Right lung (tissue), 5 donors: ENCODE measurements around the gene RUNDC1. TPM values are rescaled to one million over a fixed set of nuclear protein-coding genes. Genes with fewer than 3 reads are reported as not detected.
"Not testable (repeated sequence)": the region's sequence is repeated elsewhere in the genome, so short reads cannot be mapped to it uniquely, and the experiment has no call there.

ENCODE experiments used
- DNase-seq, 2 donors: peaks; one replicate each; pipeline ENCODE4 v3.0.0-alpha.2; 2013
- polyA plus RNA-seq, 5 donors: library from polyadenylated mRNA; unstranded; fragments of 120-200 nt; gene quantifications; one replicate each; pipeline versions ENCODE4 v1.2.1 to v1.2.3, GENCODE V29; 2013; ENCODE audit warnings: inconsistent platforms in 1 of 5, low replicate concordance in 1 of 5; ENCODE audit not compliant: insufficient read length in 5 of 5, insufficient read depth in 1 of 5

RUNDC1 gene
- polyA plus RNA-seq, 5 donors, result 10.1 to 12.6 (median 10.6) TPM

GRCh38 chr17:42989726-42990652 lies 9.6 kb downstream of the RUNDC1 start:
- DNase-seq, result no peak

DNA sequence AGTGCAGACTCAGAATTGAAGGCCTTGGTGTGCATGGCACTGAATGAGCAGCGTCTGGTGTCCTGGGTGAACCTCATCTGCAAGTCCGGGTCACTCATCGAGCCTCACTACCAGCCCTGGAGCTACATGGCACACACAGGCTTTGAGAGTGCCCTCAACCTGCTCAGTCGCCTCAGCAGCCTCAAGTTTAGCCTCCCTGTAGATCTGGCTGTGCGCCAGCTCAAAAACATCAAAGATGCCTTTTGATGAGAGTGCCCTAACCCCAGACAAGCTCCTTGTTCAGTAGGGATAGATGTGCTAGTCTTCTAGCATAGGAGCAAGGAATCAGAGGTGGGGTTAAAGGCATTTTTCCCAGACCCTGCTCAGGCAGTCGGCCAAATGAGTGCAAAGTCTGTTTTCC lies 11.1 kb downstream of the RUNDC1 start:
- no peak for DNase-seq

DNA sequence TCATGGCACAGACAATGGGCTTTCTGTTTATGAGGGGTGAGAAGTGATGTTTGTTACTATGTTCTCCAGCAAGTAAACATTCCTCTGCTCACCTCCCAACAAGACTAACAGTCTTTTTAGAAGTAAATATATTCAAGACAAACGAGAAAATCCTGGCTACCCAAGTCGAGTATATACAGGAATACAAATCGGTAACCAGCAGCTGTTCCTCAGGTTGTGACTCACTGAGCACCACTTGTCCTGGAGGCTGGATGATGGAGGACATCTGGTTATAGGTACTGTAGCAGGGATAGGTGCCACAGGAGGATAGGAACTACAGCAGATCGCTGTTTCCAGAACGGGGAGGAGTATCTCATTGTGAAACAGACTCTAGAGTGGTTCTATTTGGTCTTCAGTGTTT lies 12.5 kb downstream of the RUNDC1 start:
- DNase-seq, result no peak

DNA sequence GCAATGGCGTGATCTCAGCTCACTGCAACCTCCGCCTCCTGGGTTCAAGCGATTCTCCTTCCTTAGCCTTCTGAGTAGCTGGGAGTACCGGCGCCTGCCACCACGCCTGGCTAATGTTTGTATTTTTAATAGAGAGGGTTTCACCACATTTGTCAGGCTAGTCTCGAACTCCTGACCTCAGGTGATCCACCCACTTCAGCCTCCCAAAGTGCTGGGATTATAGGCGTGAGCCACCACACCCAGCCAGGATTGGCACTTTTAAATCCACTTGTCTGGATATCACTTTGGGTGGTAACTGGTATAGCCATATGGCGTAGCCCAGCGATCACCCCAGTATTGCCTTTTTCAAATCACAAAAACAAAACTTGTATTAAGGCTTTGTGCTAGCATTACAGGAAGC lies 13.5 kb downstream of the RUNDC1 start:
- DNase-seq, result not testable (repeated sequence)

GRCh38 chr17:42997390-42997983 lies 17.1 kb downstream of the RUNDC1 start:
- DNase-seq, result no peak

DNA sequence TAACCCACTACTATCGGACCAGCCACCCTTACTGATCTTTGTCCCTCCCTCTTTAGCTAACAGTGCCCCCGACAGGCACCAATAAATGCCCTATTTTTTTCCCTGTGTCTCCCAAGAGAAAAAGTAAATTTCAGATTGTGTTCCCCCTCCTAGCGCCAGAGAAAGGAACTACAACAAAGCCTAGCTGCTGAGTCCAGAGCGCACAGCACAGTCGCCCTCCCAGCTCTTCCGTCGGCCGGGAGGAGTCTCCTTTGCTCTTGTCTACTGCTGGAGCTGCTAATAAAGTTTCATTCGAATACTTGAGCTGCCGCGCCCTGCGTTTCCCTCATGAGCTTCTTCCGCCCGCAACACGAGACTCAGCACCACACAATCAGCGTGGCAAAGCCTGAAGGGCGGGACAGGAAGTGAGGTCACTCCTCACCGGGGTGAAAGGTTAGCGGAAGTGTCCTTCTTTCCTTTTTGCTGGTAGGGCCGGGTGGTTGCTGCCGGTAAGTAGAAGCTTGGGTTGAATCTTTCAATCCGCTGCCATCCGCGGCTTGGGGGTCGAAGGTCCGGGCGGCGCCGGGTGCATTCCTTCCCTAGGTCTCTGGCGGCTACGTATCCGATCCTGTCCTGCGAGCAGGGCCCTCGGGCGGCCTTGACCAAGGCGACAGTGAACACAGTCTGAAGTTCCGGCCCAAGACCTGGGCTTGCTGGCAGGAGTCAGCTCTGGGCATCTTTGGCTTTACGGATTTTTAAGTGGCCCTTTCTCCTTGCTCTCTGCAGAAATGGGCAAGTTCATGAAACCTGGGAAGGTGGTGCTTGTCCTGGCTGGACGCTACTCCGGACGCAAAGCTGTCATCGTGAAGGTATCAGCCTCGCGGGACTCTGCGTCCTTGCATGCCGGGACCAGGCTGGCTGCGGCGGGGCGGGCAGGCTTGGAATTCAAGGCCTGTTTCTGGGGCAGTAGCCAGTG lies 17.9 kb downstream of the RUNDC1 start, which contains the start of gene RPL27:
TSS of gene RPL27 (plus strand) at position 436 of the 955 bp plus-strand sequence. CDS start at position 768, 332 bp downstream.
- peak; percentile 99 to 100 for DNase-seq

DNA sequence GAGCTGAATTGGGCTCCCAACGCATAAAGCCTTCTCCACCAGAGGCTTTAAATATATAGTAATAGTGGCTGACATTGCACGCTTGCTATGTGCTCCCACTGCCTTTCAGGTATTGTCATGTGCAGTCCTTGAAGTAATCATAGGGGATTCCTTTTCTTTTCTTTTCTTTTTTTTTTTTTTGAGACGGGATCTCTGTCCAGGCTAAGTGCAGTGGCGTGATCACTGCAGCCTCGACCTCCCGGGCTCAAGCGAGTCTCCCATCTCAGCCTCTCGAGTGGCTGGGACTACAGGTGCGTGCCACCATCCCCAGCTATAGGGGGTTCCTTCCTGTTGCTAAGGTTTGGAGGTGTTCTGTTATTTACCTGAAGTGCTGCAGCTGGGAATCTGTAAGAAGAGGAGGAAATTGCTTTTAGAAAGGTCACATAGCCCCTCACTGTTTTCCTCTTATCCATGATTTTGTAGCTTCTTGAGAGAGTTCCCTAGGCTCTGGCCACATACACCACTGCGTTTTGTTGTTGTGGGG lies 18.7 kb downstream of the RUNDC1 start:
- DNase-seq, result no peak

DNA sequence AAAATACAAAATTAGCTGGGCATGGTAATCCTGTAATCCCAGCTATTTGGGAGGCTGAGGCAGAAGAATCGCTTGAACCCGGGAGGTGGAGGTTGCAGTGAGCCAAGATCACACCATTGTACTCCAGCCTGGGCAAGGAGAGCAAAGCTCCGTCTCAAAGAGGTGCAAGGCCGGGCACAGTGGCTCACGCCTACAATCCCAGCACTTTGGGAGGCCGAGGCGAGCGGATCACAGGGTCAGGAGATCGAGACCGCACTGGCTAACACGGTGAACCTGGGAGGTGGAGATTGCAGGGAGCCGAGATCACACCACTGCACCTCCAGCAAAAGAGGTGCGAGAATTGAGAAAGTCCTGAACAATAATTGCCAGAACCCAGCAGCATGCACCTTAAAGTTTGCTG lies 20.5 kb downstream of the RUNDC1 start:
- not testable (repeated sequence) for DNase-seq

DNA sequence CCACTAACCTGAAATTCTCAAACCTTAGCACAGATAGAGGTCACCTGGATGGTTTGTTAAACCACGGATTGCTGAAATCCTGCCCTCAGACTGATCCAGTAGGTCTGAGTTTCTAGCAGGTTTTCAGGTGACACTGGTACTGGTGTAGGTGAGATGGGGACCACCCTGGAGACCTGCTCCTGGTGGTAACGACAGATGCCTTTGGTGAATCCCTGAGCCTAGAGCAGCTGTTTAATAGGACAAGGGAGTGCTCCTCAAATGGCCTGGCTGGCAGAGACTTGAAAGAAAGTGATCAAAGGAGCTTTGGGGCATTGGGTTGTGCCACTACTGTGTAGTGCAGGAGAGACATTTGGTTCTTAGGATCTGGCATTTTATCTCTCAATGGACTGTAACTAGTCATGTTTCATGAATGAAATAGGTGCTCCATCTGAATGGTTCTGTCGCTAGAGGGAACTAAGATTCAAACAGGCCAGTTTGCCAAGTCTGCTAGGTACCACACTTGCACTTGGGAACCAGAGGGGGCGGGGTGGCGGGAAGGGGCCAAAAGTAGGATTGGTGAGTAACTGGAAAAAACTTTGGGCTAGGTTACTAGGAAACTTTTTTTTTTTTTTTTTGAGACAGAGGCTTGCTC lies 23.3 kb downstream of the RUNDC1 start:
- DNase-seq, result no peak

DNA sequence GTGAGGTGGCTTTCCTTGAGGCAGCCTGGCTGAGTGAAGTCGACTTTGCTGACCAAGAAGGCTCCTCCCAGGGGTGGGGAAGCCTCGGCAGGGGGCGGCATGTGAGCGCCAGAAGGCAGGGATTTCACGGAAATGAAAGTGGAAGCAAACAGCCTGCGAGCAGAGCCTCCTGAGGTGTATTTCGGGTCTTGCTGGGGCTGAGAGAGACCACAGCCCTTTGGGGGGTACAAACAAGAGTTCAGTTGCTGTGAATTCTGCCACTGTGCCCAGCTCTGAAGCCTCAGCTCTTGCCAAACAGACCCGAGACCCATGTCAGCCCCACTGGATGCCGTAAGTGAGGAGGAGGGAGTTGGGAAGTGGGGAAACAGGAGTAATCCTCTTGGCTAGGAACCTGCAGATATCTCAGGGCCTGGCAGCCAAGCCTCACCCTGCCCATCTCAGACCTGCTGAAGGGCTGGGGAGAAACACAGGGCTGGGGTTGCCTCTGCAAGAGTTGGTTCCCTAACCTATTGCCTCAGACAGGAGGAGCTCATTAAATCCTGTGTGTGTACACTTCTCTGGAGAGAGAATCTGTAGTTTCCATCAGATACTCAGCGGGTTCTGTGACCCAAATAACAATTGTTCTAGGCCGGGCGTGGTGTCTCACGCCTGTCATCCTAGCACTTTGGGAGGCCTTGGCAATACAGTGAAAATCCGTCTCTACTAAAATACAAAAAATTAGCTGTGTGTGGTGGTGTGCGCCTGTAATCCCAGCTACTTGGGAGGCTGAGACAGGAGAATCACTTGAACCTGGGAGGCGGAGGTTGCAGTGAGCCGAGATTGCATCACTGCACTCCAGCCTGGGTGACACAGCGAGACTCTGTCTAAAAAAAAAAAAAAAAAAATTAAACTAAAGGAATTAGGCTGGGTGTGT lies 26.5 kb downstream of the RUNDC1 start, which contains the start of gene IFI35:
TSS of gene IFI35 (plus strand) at position 146 of the 913 bp plus-strand sequence. CDS start at position 310, 164 bp downstream.
- peak; percentile 76 to 85 for DNase-seq

DNA sequence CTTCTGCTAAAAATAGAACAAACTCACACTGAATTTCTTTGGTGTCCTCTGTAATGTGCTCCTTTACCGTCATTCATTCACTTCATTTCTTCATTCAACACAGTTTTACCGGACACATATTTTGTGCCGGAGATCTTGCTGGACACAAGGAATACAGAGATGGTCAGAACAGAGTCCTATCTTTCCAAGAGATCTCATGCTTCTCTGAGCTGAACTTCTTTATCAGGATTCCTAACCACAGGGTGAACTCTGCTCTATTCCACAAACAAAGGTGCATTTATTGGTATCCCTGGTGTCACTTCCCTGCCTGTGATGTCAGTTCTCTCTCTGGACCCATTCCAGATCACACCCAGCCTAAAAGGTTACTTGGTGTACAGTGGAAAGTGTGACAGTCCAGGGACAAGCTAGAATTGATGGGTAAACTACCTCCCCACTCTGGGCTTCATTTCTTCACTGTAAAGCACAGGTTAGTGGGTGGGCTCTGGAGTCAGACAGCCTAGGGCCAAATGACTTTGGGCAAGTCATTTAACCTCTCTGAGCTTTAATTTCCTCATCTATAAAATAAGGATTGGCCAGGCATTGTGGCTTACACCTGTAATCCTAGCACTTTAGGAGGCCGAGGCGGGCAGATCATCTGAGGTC lies 30.4 kb downstream of the RUNDC1 start:
- DNase-seq, result no peak

DNA sequence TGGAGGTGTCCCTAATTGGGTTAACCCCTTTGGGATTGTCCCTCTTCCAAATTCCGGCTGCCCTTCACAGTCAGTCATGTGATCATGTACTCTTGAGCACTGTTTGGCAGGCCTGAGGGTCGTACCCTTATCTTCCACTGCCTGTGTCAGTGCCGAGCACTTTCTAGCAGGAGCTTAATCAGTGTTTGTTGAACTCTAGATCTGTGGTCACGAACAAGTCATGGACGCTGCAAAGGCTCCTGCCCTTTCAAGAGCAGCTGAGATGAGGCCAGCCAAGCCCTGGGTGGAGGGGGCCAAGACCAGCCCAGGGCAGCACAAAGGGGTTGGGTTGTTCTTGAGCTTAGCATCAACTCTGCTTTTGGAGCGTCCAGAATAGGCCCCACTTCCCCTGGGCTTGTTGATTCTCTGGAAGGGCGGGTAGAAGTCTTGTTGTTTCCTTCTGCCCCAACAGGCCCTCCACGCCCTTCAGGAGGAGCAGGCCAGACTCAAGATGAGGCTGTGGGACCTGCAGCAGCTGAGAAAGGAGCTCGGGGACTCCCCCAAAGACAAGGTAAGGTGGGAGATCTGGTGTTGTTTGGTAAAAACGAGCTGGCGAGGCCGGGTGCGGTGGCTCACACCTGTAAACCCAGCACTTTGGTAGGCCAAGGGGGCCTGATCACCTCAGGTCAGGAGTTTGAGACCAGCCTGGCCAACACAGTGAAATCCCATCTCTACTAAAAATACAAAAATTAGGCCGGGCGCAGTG lies 31.5 kb downstream of the RUNDC1 start:
- no peak for DNase-seq

- no peak for DNase-seq
Measured at GRCh38 chr17:43013296-43013695, 32.9 kb downstream of the RUNDC1 start.

DNA sequence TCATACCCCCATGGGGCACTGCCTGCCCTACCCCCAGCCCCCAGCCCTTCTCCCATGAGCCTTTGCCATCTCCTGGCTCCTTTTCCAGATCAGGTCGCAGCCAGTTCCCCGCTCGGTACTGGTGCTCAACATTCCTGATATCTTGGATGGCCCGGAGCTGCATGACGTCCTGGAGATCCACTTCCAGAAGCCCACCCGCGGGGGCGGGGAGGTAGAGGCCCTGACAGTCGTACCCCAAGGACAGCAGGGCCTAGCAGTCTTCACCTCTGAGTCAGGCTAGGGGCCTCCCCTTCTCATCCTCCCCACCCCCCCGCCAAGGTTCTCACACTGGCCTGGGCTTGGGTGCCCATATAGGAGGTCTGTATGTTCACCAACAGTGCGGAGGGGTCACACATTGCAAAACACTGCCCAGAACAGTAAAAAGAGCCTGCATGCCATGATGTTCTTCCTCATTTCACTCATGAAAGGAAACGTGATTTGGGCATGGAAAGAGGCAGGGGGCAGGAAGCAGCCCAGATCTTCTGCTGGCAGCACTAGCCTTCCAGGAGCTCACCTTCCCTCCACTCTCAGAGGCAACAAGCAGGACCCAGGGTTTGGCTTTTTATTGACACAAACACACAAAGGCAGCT lies 33.8 kb downstream of the RUNDC1 start:
- no peak for DNase-seq

GRCh38 chr17:43014649-43015542 lies 34.5 kb downstream of the RUNDC1 start:
- DNase-seq, result no peak

DNA sequence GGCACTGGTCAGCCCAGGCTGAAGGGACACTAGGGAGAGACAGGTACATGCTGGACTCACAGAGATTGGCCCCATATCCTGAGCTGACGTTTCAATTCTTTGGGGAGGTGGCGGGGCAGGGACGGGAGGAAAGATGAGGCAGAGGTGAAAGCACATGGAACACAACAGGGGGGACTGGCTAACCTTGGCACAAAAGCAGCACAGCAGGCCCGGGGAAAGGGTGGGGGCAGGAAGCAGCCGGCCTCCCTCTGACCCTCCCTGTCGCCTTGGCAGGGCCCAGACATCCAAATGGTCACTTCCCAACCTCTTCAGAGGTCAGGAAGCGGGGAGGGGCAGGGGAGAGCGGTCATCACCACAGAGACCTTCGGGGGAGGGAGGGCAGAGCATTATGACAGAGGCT lies 35.2 kb downstream of the RUNDC1 start:
- DNase-seq, result no peak

DNA sequence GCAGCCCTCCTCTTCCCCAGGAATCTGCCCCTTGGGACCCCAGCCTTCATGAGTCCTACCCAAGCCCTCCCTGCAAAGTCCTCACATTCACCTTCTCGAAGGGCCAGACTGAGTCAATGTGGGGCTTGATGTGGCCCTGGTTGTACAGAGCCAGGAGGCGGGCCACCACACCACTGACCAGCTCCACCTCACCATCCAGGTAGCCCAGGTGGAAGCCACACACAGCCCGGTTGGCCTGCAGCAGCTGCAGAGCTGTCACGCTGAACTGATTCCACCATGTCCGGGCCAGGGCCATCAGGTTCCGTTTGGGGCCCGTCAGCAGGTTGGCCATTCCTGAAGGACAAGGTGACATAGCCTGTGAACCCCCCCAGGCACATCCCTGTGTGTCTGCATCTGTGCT lies 35.9 kb downstream of the RUNDC1 start:
- DNase-seq, result no peak
